Vagina (tissue), 2 donors: ENCODE results near the gene P2RY2.

Source experiments
- POLR2AphosphoS5 ChIP-seq, 2 donors: sonication (generic); formaldehyde crosslinking; IDR thresholded peaks; one replicate each; pipeline ENCODE4 v1.9.0; 2017; ENCODE audit warnings: antibody characterized with exemption in 2 of 2, mild to moderate bottlenecking in 2 of 2, low read depth in 1 of 2; ENCODE audit not compliant: insufficient read depth in 1 of 2
- TF ChIP-seq, protein P1 (sequence below), 3 experiments: fragments of 450-650 bp in 2 of 3; fragments of 200-600 bp in 1 of 3; sonication (generic) in 1 of 3; IDR thresholded peaks; one replicate each; pipeline ENCODE4 v1.5.1; 2017 to 2019; ENCODE audit warnings: antibody characterized with exemption in 3 of 3, mild to moderate bottlenecking in 2 of 3, moderate library complexity in 2 of 3

DNA sequence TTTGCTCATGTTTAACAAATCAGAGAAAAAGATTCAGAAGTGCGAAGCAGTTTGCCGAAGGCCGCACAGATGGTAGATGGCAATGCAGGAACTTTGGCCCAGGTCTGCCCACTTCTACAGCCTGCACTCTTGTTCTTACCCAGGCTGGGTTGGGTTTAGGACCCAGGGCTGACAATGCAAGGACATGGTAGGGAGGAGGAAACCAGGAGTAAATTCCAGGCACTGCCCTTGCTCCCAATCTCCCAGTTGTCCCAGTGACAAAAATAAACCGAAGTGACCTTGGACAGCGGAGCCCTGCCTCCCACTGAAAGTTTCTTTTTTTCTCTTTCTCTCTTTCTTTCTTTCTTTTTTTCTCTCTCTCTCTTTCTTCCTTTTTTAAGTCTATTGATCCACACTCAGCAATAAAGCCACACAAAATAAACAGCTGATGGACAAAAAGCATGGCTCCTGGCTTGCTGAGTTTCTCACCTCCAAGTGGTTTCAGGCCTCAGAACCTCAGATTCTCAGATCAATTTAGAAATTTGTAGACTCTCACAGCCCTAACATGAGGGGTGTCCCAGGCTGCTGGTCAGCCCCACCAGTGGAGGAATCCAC lies 42.4 kb upstream of the P2RY2 start:
- no peak for TF ChIP-seq POLR2AphosphoS5 (IDR thresholded peaks at IDR 0.05; ENCODE audit: insufficient read depth in 1 of 2, low read depth in 1 of 2)
- TF ChIP-seq, protein P1, sequence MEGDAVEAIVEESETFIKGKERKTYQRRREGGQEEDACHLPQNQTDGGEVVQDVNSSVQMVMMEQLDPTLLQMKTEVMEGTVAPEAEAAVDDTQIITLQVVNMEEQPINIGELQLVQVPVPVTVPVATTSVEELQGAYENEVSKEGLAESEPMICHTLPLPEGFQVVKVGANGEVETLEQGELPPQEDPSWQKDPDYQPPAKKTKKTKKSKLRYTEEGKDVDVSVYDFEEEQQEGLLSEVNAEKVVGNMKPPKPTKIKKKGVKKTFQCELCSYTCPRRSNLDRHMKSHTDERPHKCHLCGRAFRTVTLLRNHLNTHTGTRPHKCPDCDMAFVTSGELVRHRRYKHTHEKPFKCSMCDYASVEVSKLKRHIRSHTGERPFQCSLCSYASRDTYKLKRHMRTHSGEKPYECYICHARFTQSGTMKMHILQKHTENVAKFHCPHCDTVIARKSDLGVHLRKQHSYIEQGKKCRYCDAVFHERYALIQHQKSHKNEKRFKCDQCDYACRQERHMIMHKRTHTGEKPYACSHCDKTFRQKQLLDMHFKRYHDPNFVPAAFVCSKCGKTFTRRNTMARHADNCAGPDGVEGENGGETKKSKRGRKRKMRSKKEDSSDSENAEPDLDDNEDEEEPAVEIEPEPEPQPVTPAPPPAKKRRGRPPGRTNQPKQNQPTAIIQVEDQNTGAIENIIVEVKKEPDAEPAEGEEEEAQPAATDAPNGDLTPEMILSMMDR (IDR thresholded peaks at IDR 0.05): no peak
